HepG2 (cell line): ENCODE measurements around the gene UBAC1. TPM values are rescaled to one million over a fixed set of nuclear protein-coding genes. Genes with fewer than 3 reads are reported as not detected.

Experiments used
- ATAC-seq: fragments of 200-7000 bp; cut with Tn5 transposase; 3 replicates; pipeline ENCODE4 v1.9.1; 2020; ENCODE audit warnings: mild to moderate bottlenecking, moderate library complexity
- BruUV-seq: library from RNA; stranded (reverse); fragments of 400-500 nt; replicated peaks from 2 replicates; lab custom pipeline; 2021; lab: Mats Ljungman, UMichigan
- CTCF ChIA-PET: fragments of 300-600 bp; formaldehyde crosslinking; extraction: SDS; loops from one replicate; lab custom pipeline; 2021; ENCODE audit warnings: low total read pairs, inconsistent platforms, low intra/inter-chr PET ratio; lab: Yijun Ruan, JAX
- POLR2A ChIA-PET: fragments of 350-600 bp; sonication (Branson Sonifier 250); formaldehyde crosslinking; loops from one replicate; lab custom pipeline; 2020; ENCODE audit warnings: antibody characterized with exemption, inconsistent platforms; lab: Yijun Ruan, JAX
- DNase-seq: peaks from one replicate; pipeline ENCODE4 v3.0.0-alpha.2; 2015; ENCODE audit warnings: low spot score
- FAIRE-seq: peaks from 3 replicates; lab custom pipeline; 2011; peaks lifted over from hg19 to GRCh38; lab: Jason Lieb, UNC
- H2AFZ ChIP-seq: one replicate; pipeline ENCODE4 v1.6.1; 2011; ENCODE audit warnings: low read length, inconsistent platforms
- H3K27ac ChIP-seq: fragments of 300-600 bp; 3 replicates; pipeline ENCODE4 v1.8.0; 2011; ENCODE audit warnings: mixed run types, mild to moderate bottlenecking, mixed read lengths, low read length, inconsistent platforms; ENCODE audit not compliant: insufficient read depth; ENCODE audit errors: extremely low read length
- H3K27me3 ChIP-seq, 2 experiments: fragments of 200-600 bp in 1 of 2; 2 replicates in 1 of 2; 3 replicates in 1 of 2; pipeline versions ENCODE4 v1.6.0 to v1.8.0; 2011; ENCODE audit warnings: low read length in 2 of 2, mild to moderate bottlenecking in 2 of 2, moderate library complexity in 2 of 2, inconsistent platforms in 1 of 2; ENCODE audit not compliant: insufficient read depth in 2 of 2, control insufficient read depth in 1 of 2
- H3K36me3 ChIP-seq, 2 experiments: fragments of 200-600 bp in 1 of 2; replicated peaks in 1 of 2; 2 replicates in 1 of 2; 3 replicates in 1 of 2; pipeline versions ENCODE4 v1.5.1 to v1.8.0; 2011; ENCODE audit warnings: low read length in 2 of 2, inconsistent platforms in 1 of 2; ENCODE audit not compliant: insufficient read depth in 2 of 2, control insufficient read depth in 1 of 2
- H3K4me1 ChIP-seq: 2 replicates; pipeline ENCODE4 v1.5.1; 2012; ENCODE audit warnings: low read length, inconsistent platforms; ENCODE audit not compliant: insufficient read depth
- H3K4me2 ChIP-seq: 2 replicates; pipeline ENCODE4 v1.6.0; 2011; ENCODE audit warnings: low read depth, low read length, inconsistent platforms
- H3K4me3 ChIP-seq, 3 experiments: fragments of 200-600 bp in 1 of 3; sonication (generic), shearing (Covaris generic) in 1 of 3; replicated peaks in 1 of 3; 2 replicates each; pipeline ENCODE4 v1.5.1; 2011 to 2016; ENCODE audit warnings: low read length in 3 of 3, inconsistent platforms in 2 of 3, low read depth in 2 of 3, mild to moderate bottlenecking in 2 of 3, control low read depth in 1 of 3, mixed read lengths in 1 of 3; ENCODE audit not compliant: insufficient read depth in 1 of 3
- H3K79me2 ChIP-seq: one replicate; pipeline ENCODE4 v1.6.1; 2011; ENCODE audit warnings: low read length, inconsistent platforms; ENCODE audit not compliant: insufficient read depth
- H3K9ac ChIP-seq: 2 replicates; pipeline ENCODE4 v1.6.0; 2011; ENCODE audit warnings: mild to moderate bottlenecking, low read depth, low read length, inconsistent platforms; ENCODE audit not compliant: insufficient read depth
- H3K9me3 ChIP-seq: 2 replicates; pipeline ENCODE4 v1.5.1; 2012; ENCODE audit warnings: mild to moderate bottlenecking, low read length
- H4K20me1 ChIP-seq: 2 replicates; pipeline ENCODE4 v1.6.0; 2011; ENCODE audit warnings: inconsistent platforms, mild to moderate bottlenecking, low read length, moderate library complexity; ENCODE audit not compliant: insufficient read depth
- AGO2 ChIP-seq: fragments of 200-400 bp; formaldehyde crosslinking; optimal IDR thresholded peaks from 2 replicates; pipeline ENCODE3; 2017; ENCODE audit warnings: mild to moderate bottlenecking, low read depth, low read length, moderate library complexity
- ELF4 ChIP-seq: sonication (generic); formaldehyde crosslinking; IDR thresholded peaks from 2 replicates; pipeline ENCODE4 v1.5.0; 2020; ENCODE audit warnings: missing genetic modification reagents, mild to moderate bottlenecking, moderate library complexity, borderline replicate concordance
- HDAC2 ChIP-seq: sonication (generic); formaldehyde crosslinking; IDR thresholded peaks from 2 replicates; pipeline ENCODE4 v1.4.0; 2020; ENCODE audit warnings: missing genetic modification reagents
- KLF11 ChIP-seq: IDR thresholded peaks from 2 replicates; pipeline ENCODE4 v1.6.1; 2016; ENCODE audit warnings: missing compliant biosample characterization
- ZBTB1 ChIP-seq: sonication (generic); formaldehyde crosslinking; IDR thresholded peaks from 2 replicates; pipeline ENCODE4 v1.4.0; 2020; ENCODE audit warnings: missing genetic modification reagents, borderline replicate concordance
- ZBTB38 ChIP-seq: sonication (generic); formaldehyde crosslinking; IDR thresholded peaks from 2 replicates; pipeline ENCODE4 v1.5.1; 2020; ENCODE audit warnings: mild to moderate bottlenecking, missing genetic modification reagents
- ZNF530 ChIP-seq: sonication (generic); formaldehyde crosslinking; IDR thresholded peaks from 2 replicates; pipeline ENCODE4 v1.5.0; 2020; ENCODE audit warnings: low read depth, mild to moderate bottlenecking, missing genetic modification reagents
- ZNF562 ChIP-seq: sonication (generic); formaldehyde crosslinking; IDR thresholded peaks from 2 replicates; pipeline ENCODE4 v1.8.0; 2022; ENCODE audit warnings: missing genetic modification reagents, borderline replicate concordance
- WGBS: methylation state at CpG from one replicate; pipeline ENCODE4 v1.1.6; 2017; ENCODE audit warnings: low lambda C conversion rate; 5-methylcytosine and 5-hydroxymethylcytosine counted together
- in situ Hi-C: cut with HindIII; loops from 2 replicates; pipeline ENCODE4 v1.10.0; 2017; ENCODE audit warnings: low pct_unique_long_range_greater_than_20kb; ENCODE audit not compliant: extremely low pct_ligation_motif_present
- intact Hi-C: fragments of 100-400 bp; cut with micrococcal nuclease; formaldehyde crosslinking; loops from one replicate; pipeline ENCODE4 v1.10.0; 2022; ENCODE audit not compliant: unreplicated experiment
- polyA plus RNA-seq, 8 experiments: library from polyadenylated mRNA; depleted of rRNA in 3 of 8; stranded (reverse) in 7 of 8; unstranded in 1 of 8; fragments of >200 nt; fragmentation: Illumina TruSeq in 4 of 8; extraction: Trizol in 4 of 8; gene quantifications; 2 replicates each; pipeline versions ENCODE4 v1.2.1 to v1.2.3, GENCODE V29; 2011 to 2016; ENCODE audit warnings: low read depth in 4 of 8, missing spikeins in 1 of 8, mixed read lengths in 1 of 8; ENCODE audit not compliant: insufficient read depth in 1 of 8
- total RNA-seq, 5 experiments: library from RNA; depleted of rRNA; stranded (reverse); fragments of >200 nt; fragmentation: Illumina TruSeq; extraction: Trizol; gene quantifications; 2 replicates each; pipeline ENCODE4 v1.2.3, GENCODE V29; 2016; ENCODE audit warnings: low read depth in 1 of 5
- TF ChIP-seq, protein P1 (sequence below): sonication (generic); formaldehyde crosslinking; IDR thresholded peaks from 2 replicates; pipeline ENCODE4 v1.5.0; 2020; ENCODE audit warnings: mild to moderate bottlenecking, missing genetic modification reagents, borderline replicate concordance
- TF ChIP-seq, protein P2 (sequence below): sonication (generic); formaldehyde crosslinking; IDR thresholded peaks from 2 replicates; pipeline ENCODE4 v1.8.0; 2022; ENCODE audit warnings: low read depth, missing genetic modification reagents

UBAC1 gene
- total and polyA plus RNA-seq, 2 of the 13 experiments (the other 11 are each of a cell fraction or from before 2014, with no cell fraction given): 32.2 to 34.1 TPM

DNA sequence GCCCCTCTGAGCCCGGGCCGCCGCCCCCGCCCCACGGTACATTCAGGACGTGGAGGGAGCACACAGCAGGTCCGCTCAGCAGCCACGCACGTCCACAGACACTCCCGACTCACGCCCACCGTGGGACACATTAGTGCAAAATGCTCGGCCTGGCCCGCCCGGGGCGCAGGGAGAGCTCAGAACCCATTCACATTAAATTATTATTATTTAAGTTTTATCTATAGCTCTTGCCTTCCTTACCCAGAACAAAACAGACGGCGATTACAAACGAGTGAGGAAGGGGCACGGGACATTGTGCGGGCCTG is 47.5 kb upstream of the UBAC1 start:
- no TSS peak for BruUV-seq

DNA sequence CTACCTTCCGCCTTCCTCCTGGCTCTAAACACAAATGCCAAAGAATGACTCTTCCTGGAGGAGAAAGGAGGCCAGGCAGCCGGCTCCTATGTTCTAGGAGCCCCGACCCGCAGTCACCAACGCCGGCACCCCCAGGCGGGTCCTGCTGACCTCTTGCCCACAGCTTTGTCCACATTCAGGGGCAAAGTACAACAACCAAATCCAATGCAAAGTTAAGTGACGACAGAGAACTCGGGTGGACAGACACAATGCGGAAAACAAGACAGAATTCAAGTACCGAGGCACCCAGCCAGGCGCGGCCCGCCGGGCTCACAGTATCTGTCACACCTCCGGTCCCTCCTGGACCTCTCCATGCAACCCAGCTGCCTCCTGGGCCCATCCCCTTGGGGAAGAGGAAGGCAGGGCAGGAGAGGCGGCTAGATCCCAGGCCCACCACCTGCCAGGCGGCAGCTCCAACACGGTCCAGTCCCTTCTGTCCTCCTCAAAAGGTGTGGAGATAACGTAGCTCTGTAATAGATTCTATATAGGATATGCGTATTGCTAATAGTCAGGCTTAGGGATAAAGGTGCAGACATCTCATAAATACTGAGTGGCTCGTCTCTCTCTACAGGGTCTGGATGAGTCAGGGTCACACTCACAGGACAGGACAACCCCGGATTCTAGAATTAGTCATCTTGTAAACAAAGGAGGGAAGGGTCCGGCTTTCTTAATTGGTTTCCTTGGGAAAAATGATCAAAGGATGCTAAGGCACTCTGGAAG is 46.9 kb upstream of the UBAC1 start:
- BruUV-seq: TSS peak; percentile 74
- FAIRE-seq: no peak
- Histone ChIP-seq H3K9ac (peak overlapping the region; percentile 71), H3K27me3 (no peaks in the 10 kb centered on the region), H3K4me3 (peak overlapping the region; percentile 11 to 69 (median 42)), H3K27ac (peak overlapping the region; percentile 89), H4K20me1 (no peaks in the 10 kb centered on the region), H2AFZ (no peak overlapping the region), H3K9me3 (no peaks in the 10 kb centered on the region), H3K4me1 (peaks cover 99% of the 10 kb centered on the region), H3K4me2 (peak overlapping the region; percentile 91), H3K36me3 (no peaks in the 10 kb centered on the region), H3K79me2 (peaks cover 5% of the 10 kb centered on the region)
- POLR2A ChIA-PET: interaction anchor here (1.0 to 3.5 kb wide), 6 partner anchors 15 to 111 kb away, joined by 3 to 96 read pairs (median 5); partner anchors contain the start of gene TMEM250
- intact Hi-C loops: loop anchor here (1.0 kb wide), 1 partner anchor 16 kb away; no protein-coding TSS in a partner anchor
- in situ Hi-C loops: no loop called here
- CTCF ChIA-PET: no interaction called here
- peak; percentile 21 for ATAC-seq
- WGBS: 4% methylated on average over 21 of the region's 24 CpGs
- DNase-seq: peak; percentile 83
- TF ChIP-seq HDAC2 (CRISPR knock-in tag): peak; percentile 57
- 0 out of 2 replicates have a peak, but pooled peaks have one; percentile 25 for TF ChIP-seq KLF11 (CRISPR knock-in tag)
- 0 out of 2 replicates have a peak, but pooled peaks have one; percentile 5 for TF ChIP-seq ZBTB38 (CRISPR knock-in tag)
- TF ChIP-seq, protein P1, sequence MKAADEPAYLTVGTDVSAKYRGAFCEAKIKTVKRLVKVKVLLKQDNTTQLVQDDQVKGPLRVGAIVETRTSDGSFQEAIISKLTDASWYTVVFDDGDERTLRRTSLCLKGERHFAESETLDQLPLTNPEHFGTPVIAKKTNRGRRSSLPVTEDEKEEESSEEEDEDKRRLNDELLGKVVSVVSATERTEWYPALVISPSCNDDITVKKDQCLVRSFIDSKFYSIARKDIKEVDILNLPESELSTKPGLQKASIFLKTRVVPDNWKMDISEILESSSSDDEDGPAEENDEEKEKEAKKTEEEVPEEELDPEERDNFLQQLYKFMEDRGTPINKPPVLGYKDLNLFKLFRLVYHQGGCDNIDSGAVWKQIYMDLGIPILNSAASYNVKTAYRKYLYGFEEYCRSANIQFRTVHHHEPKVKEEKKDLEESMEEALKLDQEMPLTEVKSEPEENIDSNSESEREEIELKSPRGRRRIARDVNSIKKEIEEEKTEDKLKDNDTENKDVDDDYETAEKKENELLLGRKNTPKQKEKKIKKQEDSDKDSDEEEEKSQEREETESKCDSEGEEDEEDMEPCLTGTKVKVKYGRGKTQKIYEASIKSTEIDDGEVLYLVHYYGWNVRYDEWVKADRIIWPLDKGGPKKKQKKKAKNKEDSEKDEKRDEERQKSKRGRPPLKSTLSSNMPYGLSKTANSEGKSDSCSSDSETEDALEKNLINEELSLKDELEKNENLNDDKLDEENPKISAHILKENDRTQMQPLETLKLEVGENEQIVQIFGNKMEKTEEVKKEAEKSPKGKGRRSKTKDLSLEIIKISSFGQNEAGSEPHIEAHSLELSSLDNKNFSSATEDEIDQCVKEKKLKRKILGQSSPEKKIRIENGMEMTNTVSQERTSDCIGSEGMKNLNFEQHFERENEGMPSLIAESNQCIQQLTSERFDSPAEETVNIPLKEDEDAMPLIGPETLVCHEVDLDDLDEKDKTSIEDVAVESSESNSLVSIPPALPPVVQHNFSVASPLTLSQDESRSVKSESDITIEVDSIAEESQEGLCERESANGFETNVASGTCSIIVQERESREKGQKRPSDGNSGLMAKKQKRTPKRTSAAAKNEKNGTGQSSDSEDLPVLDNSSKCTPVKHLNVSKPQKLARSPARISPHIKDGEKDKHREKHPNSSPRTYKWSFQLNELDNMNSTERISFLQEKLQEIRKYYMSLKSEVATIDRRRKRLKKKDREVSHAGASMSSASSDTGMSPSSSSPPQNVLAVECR (CRISPR knock-in tag): peak; percentile 33; the same call in 1 of the 2 replicates

More for the DNA sequence above, 47.5 kb upstream of the UBAC1 start:
- ChIA-PET CTCF (no interaction called here), POLR2A (interaction anchor here (0.7 to 3.5 kb wide), 5 partner anchors 15 to 111 kb away, joined by 3 to 96 read pairs (median 5); partner anchors contain the start of gene TMEM250)
- in situ Hi-C loops (no loop called here), intact Hi-C loops (loop anchor here (1.0 kb wide), 1 partner anchor 16 kb away; no protein-coding TSS in a partner anchor)
- H3K27ac ChIP-seq: peak overlapping the region; percentile 89
- WGBS: 63% methylated on average over 20 of the region's 21 CpGs
- no peaks in the 10 kb centered on the region for H3K9me3 ChIP-seq
- H3K79me2 ChIP-seq: peaks cover 5% of the 10 kb centered on the region
- no peak for DNase-seq
- peak overlapping the region; percentile 71; the same call in 1 of the 2 replicates for H3K9ac ChIP-seq
- H3K27me3 ChIP-seq: no peaks in the 10 kb centered on the region
- no peak overlapping the region for H2AFZ ChIP-seq
- no peak for ATAC-seq
- peak overlapping the region; percentile 91 for H3K4me2 ChIP-seq
- peaks cover 98% of the 10 kb centered on the region for H3K4me1 ChIP-seq
- H3K36me3 ChIP-seq: no peaks in the 10 kb centered on the region
- TF ChIP-seq ZNF530 (CRISPR knock-in tag): no peak
- TF ChIP-seq, protein P2, sequence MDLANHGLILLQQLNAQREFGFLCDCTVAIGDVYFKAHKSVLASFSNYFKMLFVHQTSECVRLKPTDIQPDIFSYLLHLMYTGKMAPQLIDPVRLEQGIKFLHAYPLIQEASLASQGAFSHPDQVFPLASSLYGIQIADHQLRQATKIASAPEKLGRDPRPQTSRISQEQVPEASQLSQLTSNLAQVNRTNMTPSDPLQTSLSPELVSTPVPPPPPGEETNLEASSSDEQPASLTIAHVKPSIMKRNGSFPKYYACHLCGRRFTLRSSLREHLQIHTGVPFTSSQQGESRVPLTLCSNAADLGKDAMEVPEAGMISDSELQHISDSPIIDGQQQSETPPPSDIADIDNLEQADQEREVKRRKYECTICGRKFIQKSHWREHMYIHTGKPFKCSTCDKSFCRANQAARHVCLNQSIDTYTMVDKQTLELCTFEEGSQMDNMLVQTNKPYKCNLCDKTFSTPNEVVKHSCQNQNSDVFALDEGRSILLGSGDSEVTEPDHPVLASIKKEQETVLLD (CRISPR knock-in tag): no peak
- no peak for TF ChIP-seq ZNF562 (CRISPR knock-in tag)
- TF ChIP-seq ZBTB1 (CRISPR knock-in tag): no peak
- TF ChIP-seq ZBTB38 (CRISPR knock-in tag): peak; percentile 50; the same call in 1 of the 2 replicates
- TF ChIP-seq AGO2: peak; percentile 78
- TF ChIP-seq ELF4: no peak
- no peaks in the 10 kb centered on the region for H4K20me1 ChIP-seq
- H3K4me3 ChIP-seq: peak overlapping the region in 2 of 3 experiments; percentile 42 to 69; a peak in 2 of 6 replicates
- no peak for FAIRE-seq
